Retinal pigment epithelial cell (primary cell): Measurements from ENCODE around the gene PDZD2.
"Not testable (repeated sequence)": the region's sequence is repeated elsewhere in the genome, so short reads cannot be mapped to it uniquely, and the experiment has no call there.

Experiments
- DNase-seq: peaks from one replicate; pipeline ENCODE4 v3.0.0-alpha.2; 2010; ENCODE audit warnings: low read depth
- H3K4me3 ChIP-seq: 2 replicates; pipeline ENCODE4 v1.5.1; 2011; ENCODE audit warnings: mild to moderate bottlenecking, low read length, control low read depth, moderate library complexity
- TF ChIP-seq, protein P1 (sequence below): conservative IDR thresholded peaks from 2 replicates; pipeline ENCODE4 v1.5.1; 2011; ENCODE audit warnings: low read depth, low read length, control low read depth, inconsistent platforms

The PDZD2 gene

DNA sequence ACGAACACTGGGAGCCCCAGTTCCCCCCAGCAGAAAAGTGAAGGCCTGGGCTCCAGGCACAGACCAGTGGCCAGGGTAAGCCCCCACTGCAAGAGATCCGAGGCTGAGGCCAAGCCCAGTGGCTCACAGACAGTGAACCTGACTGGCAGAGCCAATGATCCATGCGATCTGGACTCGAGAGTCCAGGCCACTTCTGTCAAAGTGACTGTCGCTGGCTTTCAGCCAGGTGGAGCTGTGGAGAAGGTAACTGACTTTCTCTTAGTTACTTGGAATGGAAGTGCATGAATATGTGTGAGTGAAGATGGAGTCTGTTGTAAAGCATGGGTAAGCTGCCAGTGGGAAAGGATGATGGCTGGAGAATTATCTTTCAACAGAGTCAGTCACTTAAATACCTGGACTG is 435.5 kb downstream of the PDZD2 start:
- H3K4me3 ChIP-seq: no peak overlapping the region
- TF ChIP-seq, protein P1, sequence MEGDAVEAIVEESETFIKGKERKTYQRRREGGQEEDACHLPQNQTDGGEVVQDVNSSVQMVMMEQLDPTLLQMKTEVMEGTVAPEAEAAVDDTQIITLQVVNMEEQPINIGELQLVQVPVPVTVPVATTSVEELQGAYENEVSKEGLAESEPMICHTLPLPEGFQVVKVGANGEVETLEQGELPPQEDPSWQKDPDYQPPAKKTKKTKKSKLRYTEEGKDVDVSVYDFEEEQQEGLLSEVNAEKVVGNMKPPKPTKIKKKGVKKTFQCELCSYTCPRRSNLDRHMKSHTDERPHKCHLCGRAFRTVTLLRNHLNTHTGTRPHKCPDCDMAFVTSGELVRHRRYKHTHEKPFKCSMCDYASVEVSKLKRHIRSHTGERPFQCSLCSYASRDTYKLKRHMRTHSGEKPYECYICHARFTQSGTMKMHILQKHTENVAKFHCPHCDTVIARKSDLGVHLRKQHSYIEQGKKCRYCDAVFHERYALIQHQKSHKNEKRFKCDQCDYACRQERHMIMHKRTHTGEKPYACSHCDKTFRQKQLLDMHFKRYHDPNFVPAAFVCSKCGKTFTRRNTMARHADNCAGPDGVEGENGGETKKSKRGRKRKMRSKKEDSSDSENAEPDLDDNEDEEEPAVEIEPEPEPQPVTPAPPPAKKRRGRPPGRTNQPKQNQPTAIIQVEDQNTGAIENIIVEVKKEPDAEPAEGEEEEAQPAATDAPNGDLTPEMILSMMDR: no peak
- no peak for DNase-seq

DNA sequence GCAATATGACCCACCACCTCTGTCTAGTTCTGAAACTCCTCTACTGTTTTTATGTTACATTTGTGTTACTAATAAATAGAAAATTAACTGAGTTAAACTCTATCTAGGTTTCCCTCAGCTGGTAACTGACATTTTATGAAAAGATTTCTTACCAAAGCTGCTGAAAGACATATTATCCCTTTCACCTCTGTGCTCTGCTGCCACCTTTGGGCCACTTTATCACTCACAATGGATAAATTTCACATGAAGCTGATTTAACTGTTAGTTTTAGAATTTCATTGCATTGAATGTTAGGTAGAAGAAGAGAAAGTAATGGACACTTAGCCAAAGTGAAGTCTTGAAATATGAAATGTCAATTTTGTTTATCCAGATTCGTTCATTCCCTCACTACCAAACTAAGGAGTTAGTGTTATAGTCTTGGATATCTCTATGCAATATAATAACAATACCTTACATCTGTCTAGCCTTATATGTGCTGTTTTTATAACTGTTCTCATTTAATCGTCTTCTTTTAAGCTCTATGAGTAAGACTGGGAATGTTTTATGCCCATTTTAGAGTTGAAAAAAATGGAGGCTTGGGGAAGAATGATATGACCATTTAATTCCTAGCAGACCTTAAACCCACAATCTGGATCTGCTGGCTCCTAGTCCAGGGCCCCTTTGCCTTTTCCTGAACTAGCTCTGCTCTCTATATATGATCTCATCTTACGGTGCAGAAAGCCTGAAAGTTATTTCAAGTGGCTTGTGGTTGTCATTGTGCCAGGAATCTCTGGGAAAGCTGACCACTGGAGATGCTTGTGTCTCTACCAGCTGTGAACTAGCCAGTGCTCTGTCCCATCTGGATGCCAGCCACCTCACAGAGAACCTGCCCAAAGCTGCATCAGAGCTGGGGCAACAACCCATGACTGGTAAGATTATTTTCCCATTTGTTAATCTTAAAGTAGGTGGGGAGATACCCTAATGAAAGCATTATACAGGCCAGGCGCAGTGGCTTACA is 438.1 kb downstream of the PDZD2 start:
- H3K4me3 ChIP-seq: no peak overlapping the region
- TF ChIP-seq, protein P1: peak; percentile 72
- peak; percentile 16 for DNase-seq

DNA sequence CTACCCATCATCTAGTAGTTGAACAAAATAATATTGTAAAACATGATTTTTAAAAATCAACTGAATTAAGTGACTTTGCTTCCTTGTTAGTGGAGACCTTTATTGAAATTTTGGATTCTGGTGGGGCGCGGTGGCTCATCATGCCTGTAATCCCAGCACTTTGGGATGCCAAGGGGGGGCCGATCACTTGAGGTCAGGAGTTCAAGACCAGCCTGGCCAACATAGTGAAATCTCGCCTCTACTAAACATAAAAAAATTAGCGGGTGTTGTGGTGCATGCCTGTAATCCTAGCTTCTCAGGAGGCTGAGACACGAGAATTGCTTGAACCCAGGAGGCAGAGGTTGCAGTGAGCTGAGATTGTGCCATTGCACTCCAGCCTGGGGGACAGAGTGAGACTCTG is 439.9 kb downstream of the PDZD2 start:
- not testable (repeated sequence) for H3K4me3 ChIP-seq

DNA sequence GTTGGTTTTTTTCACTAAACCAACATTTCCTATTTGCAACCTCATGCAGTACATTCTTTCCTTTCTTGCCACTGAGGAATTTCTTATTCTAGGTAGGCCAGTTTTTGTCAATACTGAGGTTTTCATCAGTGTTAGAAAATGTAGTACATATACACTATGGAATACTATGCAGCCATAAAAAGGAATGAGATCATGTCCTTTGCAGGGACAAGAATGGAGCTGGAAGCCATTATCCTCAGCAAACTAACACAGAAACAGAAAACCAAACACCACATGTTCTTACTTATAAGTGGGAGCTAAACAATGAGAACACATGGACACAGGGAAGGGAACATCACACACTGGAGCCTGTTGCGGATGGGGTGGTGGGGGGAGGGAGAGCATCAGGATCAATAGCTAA is 441.6 kb downstream of the PDZD2 start:
- H3K4me3 ChIP-seq, DNase-seq: not testable (repeated sequence)

More for the DNA sequence above, 439.9 kb downstream of the PDZD2 start:
- not testable (repeated sequence) for DNase-seq

DNA sequence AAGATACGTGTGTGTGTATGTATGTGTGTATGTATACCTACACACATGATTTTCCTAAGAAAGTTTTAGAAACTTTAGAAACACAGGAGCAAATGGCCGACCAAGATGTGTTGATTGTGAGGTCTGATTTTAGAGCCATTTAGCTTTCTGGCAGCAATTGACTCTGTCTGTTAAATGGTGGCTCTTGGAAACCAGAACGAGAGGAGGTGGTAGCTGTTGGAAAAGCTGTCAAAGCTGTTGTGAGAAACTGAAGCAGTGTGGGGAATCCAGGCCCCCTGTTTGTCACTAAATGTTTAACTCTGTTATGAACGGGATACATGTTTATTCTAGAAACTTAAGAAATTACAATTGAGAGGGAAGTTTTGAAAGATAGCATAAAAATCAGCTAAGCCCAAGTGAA is 443.8 kb downstream of the PDZD2 start:
- TF ChIP-seq, protein P1: no peak
- DNase-seq: no peak

DNA sequence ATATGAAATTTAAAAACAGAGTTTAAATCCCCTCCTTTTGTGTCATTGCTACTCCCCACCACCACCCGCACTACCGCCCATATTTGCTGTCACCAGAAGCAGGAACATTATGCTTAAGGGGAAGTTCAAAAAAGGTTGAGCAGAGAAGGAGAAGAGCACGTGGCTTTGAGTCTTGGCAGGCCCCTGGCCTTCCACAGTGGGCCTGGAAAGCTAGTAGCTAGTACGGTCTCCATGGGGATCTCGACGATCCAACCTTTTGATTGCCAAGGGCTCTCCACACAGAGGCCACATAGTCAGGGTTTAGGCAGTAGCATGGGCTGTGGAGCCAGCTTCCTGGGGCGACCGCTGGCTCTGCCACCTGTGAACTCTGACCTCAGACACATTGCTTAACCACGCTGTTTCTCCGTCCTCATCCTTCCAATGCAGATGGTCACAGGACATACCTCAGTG is 445.1 kb downstream of the PDZD2 start:
- H3K4me3 ChIP-seq: no peak overlapping the region
- DNase-seq: no peak
- TF ChIP-seq, protein P1: no peak

More for the DNA sequence above, 443.8 kb downstream of the PDZD2 start:
- no peak overlapping the region for H3K4me3 ChIP-seq

DNA sequence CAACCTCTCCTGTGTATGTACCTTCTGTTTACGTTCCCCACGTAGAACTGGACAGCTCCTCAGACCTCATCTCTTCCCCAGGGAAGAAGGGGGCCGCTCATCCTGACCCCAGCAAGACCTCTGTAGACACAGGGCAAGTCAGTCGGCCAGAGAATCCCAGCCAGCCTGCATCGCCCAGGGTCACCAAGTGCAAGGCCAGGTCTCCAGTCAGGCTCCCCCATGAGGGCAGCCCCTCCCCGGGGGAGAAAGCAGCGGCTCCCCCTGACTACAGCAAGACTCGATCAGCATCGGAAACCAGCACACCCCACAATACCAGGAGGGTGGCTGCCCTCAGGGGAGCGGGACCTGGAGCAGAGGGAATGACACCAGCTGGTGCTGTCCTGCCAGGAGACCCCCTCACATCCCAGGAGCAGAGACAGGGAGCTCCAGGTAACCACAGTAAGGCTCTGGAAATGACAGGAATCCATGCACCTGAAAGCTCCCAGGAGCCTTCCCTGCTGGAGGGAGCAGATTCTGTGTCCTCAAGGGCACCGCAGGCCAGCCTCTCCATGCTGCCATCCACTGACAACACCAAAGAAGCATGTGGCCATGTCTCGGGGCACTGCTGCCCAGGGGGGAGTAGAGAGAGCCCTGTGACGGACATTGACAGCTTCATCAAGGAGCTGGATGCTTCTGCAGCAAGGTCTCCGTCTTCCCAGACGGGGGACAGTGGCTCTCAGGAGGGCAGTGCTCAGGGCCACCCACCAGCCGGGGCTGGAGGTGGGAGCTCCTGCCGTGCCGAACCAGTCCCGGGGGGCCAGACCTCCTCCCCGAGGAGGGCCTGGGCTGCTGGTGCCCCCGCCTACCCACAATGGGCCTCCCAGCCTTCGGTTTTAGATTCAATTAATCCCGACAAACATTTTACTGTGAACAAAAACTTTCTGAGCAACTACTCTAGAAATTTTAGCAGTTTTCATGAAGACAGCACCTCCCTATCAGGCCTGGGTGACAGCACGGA is 448.5 kb downstream of the PDZD2 start:
- H3K4me3 ChIP-seq: no peak overlapping the region
- TF ChIP-seq, protein P1: no peak
- DNase-seq: no peak
